HL-60 (cell line): ENCODE measurements around the gene CLN5.

Experiments used
- DNase-seq, 2 experiments: peaks; one replicate each; pipeline ENCODE4 v3.0.0-alpha.2; 2010 to 2020; ENCODE audit warnings: low read depth in 1 of 2, low spot score in 1 of 2
- H3K27ac ChIP-seq: fragments of 250-450 bp; sonication (Bioruptor Pico); replicated peaks from 2 replicates; pipeline ENCODE4 v1.5.1; 2020; ENCODE audit warnings: mild to moderate bottlenecking, moderate library complexity
- H3K27me3 ChIP-seq: fragments of 250-450 bp; sonication (Bioruptor Pico); 2 replicates; pipeline ENCODE4 v1.5.1; 2021; ENCODE audit warnings: mild to moderate bottlenecking, moderate library complexity; ENCODE audit not compliant: insufficient read depth, poor library complexity, severe bottlenecking
- H3K4me3 ChIP-seq: replicated peaks from 2 replicates; pipeline ENCODE4 v1.5.1; 2011; ENCODE audit warnings: mild to moderate bottlenecking, control low read depth, low read length; ENCODE audit not compliant: insufficient read depth
- GABPA ChIP-seq: IDR thresholded peaks from 2 replicates; pipeline ENCODE4 v1.6.1; 2012; ENCODE audit warnings: low read depth
- POLR2AphosphoS5 ChIP-seq: IDR thresholded peaks from 2 replicates; pipeline ENCODE4 v1.6.1; 2012; ENCODE audit warnings: low read depth
- SPI1 ChIP-seq: IDR thresholded peaks from 2 replicates; pipeline ENCODE4 v1.6.1; 2012; ENCODE audit warnings: low read depth, mild to moderate bottlenecking, borderline replicate concordance
- TF ChIP-seq, protein P1 (sequence below): IDR thresholded peaks from 2 replicates; pipeline ENCODE4 v1.6.1; 2012; ENCODE audit warnings: low read depth; ENCODE audit not compliant: insufficient replicate concordance
- TF ChIP-seq, protein P2 (sequence below): IDR thresholded peaks from one replicate; pipeline ENCODE4 v1.5.1; 2011; ENCODE audit warnings: low read length, control low read depth, inconsistent platforms; ENCODE audit not compliant: insufficient read depth

CLN5 gene

DNA sequence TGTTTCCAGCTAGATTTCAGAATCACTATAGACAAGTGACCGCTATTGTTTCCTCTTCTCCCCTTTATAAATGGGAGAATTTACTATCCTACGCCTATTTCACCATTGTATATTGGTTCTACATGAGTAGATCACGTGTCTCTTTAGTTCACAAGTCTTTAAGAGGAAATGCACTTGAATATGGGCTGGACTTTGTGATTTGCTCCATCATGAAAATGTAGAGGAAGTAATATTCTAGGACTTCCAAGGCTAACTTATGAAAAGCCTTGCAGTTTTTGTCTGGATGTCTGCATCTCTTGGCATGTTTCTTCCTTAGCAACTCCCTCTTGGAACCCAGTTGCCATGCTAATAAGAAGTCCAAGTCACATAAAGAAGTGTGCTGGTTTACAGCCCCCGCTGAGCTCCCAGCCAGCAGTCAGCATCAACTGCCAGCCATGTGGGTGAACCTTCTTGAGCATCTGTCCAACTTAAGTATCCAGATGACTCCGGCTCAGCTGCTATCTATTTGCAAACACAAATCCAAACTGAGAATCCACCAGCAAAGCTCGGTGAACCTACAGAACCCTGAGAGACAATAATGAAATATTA, 39.9 kb downstream of the CLN5 start:
- TF ChIP-seq, protein P1, sequence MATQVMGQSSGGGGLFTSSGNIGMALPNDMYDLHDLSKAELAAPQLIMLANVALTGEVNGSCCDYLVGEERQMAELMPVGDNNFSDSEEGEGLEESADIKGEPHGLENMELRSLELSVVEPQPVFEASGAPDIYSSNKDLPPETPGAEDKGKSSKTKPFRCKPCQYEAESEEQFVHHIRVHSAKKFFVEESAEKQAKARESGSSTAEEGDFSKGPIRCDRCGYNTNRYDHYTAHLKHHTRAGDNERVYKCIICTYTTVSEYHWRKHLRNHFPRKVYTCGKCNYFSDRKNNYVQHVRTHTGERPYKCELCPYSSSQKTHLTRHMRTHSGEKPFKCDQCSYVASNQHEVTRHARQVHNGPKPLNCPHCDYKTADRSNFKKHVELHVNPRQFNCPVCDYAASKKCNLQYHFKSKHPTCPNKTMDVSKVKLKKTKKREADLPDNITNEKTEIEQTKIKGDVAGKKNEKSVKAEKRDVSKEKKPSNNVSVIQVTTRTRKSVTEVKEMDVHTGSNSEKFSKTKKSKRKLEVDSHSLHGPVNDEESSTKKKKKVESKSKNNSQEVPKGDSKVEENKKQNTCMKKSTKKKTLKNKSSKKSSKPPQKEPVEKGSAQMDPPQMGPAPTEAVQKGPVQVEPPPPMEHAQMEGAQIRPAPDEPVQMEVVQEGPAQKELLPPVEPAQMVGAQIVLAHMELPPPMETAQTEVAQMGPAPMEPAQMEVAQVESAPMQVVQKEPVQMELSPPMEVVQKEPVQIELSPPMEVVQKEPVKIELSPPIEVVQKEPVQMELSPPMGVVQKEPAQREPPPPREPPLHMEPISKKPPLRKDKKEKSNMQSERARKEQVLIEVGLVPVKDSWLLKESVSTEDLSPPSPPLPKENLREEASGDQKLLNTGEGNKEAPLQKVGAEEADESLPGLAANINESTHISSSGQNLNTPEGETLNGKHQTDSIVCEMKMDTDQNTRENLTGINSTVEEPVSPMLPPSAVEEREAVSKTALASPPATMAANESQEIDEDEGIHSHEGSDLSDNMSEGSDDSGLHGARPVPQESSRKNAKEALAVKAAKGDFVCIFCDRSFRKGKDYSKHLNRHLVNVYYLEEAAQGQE, result no peak
- TF ChIP-seq SPI1, result no peak
- no peak for TF ChIP-seq POLR2AphosphoS5
- TF ChIP-seq, protein P2, sequence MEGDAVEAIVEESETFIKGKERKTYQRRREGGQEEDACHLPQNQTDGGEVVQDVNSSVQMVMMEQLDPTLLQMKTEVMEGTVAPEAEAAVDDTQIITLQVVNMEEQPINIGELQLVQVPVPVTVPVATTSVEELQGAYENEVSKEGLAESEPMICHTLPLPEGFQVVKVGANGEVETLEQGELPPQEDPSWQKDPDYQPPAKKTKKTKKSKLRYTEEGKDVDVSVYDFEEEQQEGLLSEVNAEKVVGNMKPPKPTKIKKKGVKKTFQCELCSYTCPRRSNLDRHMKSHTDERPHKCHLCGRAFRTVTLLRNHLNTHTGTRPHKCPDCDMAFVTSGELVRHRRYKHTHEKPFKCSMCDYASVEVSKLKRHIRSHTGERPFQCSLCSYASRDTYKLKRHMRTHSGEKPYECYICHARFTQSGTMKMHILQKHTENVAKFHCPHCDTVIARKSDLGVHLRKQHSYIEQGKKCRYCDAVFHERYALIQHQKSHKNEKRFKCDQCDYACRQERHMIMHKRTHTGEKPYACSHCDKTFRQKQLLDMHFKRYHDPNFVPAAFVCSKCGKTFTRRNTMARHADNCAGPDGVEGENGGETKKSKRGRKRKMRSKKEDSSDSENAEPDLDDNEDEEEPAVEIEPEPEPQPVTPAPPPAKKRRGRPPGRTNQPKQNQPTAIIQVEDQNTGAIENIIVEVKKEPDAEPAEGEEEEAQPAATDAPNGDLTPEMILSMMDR, result no peak
- no peak for TF ChIP-seq GABPA
- H3K27ac ChIP-seq, result no peak overlapping the region
- H3K27me3 ChIP-seq, result no peaks in the 10 kb centered on the region
- no peak overlapping the region for H3K4me3 ChIP-seq
- DNase-seq, result no peak

DNA sequence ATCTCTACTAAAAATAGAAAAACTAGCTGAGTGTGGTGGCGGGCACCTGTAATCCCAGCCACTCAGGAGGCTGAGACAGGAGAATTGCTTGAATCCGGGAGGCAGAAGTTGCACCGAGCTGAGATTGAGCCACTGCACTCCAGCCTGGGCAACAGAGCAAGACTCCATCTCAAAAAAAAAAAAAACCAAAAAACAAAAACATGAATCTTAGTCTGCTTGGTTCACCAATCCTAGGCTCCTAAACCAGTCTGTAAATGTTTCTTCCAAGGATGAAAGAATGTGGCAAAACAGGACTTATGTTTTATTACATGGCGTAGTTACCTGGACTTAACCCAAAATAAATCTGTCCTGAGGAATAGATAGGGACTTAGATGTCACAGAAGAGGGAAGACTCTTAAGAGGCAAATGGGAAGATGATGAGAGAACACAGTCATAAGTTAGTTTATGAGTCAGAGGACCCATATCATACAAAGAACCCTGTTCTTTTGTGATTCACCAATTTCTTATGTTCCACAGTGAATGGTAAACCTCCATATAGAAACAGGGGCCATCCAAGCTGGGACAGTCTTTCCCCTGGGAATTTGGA, 41.9 kb downstream of the CLN5 start:
- H3K27ac ChIP-seq, result no peak overlapping the region
- no peaks in the 10 kb centered on the region for H3K27me3 ChIP-seq
- DNase-seq, result no peak
- H3K4me3 ChIP-seq, result no peak overlapping the region
- no peak for TF ChIP-seq GABPA
- TF ChIP-seq SPI1, result no peak
- no peak for TF ChIP-seq POLR2AphosphoS5
- TF ChIP-seq, protein P2, result no peak
- TF ChIP-seq, protein P1, result no peak

DNA sequence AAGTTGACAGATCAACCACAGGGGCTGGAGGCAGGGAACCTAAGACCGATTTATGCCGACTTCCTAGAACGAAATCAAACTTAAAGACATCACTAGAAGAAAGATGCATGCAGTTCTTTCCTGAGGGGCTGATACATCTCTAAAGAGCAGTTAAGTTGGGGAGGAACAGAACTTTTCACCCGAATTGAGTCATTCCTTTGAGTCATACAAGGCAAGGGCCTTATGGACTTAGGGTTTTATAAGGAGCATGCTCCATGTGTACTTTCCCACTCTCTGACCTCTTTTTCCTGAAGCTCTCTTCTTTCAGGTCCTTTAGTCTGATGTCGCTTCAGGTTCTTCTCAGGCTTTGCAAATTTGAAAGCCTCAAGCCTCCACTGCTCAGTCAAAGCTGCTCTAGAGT, 43.0 kb downstream of the CLN5 start:
- no peak for TF ChIP-seq POLR2AphosphoS5
- TF ChIP-seq, protein P2, result no peak
- TF ChIP-seq, protein P1, result no peak
- no peak for TF ChIP-seq SPI1
- no peak for TF ChIP-seq GABPA
- H3K27me3 ChIP-seq, result no peaks in the 10 kb centered on the region
- DNase-seq, result no peak
- H3K27ac ChIP-seq, result no peak overlapping the region
- no peak overlapping the region for H3K4me3 ChIP-seq
